ENCODE data around the gene ME1.
"Not testable (repeated sequence)": the region's sequence is repeated elsewhere in the genome, so short reads cannot be mapped to it uniquely, and the experiment has no call there.

DNA sequence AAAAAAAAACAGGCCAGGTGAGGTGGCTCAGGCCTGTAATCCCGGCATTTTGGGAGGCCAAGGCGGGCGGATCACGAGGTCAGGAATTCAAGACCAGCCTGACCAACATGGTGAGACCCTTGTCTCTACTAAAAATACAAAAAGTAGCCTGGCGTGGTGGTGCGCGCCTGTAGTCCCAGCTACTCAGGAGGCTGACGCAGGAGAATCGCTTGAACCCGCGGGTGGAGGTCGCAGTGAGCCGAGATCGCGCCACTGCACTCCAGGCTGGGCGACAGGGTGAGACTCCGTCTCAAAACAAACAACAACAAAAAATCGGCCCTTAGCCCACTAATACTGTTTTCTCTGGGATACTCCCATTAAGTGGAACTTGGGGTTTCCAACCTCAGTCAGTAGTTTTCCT lies 238.9 kb downstream of the ME1 start:
- TF ChIP-seq, protein P1, sequence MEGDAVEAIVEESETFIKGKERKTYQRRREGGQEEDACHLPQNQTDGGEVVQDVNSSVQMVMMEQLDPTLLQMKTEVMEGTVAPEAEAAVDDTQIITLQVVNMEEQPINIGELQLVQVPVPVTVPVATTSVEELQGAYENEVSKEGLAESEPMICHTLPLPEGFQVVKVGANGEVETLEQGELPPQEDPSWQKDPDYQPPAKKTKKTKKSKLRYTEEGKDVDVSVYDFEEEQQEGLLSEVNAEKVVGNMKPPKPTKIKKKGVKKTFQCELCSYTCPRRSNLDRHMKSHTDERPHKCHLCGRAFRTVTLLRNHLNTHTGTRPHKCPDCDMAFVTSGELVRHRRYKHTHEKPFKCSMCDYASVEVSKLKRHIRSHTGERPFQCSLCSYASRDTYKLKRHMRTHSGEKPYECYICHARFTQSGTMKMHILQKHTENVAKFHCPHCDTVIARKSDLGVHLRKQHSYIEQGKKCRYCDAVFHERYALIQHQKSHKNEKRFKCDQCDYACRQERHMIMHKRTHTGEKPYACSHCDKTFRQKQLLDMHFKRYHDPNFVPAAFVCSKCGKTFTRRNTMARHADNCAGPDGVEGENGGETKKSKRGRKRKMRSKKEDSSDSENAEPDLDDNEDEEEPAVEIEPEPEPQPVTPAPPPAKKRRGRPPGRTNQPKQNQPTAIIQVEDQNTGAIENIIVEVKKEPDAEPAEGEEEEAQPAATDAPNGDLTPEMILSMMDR (conservative IDR thresholded peaks at IDR 0.05; ENCODE audit: low read length): not testable (repeated sequence)
- TF ChIP-seq EZH2phosphoT487 (IDR thresholded peaks at IDR 0.05; ENCODE audit: borderline replicate concordance): not testable (repeated sequence)
